Thoracic aorta (tissue), 2 donors: ENCODE results near the gene STAMBPL1. TPM values are rescaled to one million over a fixed set of nuclear protein-coding genes. Genes with fewer than 3 reads are reported as not detected.

Experiments used
- ATAC-seq: fragments of 150-250 bp; one replicate; pipeline ENCODE4 v1.8.0; 2017; ENCODE audit warnings: low read depth; ENCODE audit not compliant: insufficient number of reproducible peaks, low FRiP score
- DNase-seq: peaks from one replicate; pipeline ENCODE4 v3.0.0-alpha.2; 2020; ENCODE audit warnings: low spot score
- H3K27ac ChIP-seq, 2 donors: fragments of 200-600 bp; sonication (generic); 1 replicate in 1 of 2; 2 replicates in 1 of 2; pipeline ENCODE4 v1.5.1; 2016; ENCODE audit warnings: mild to moderate bottlenecking in 2 of 2, moderate library complexity in 2 of 2
- H3K27me3 ChIP-seq: fragments of 200-600 bp; sonication (generic); replicated peaks from 2 replicates; pipeline ENCODE4 v1.6.0; 2016; ENCODE audit warnings: mild to moderate bottlenecking; ENCODE audit not compliant: insufficient read depth
- H3K36me3 ChIP-seq: fragments of 200-600 bp; sonication (generic); one replicate; pipeline ENCODE4 v1.5.1; 2016
- H3K4me1 ChIP-seq, 2 donors: fragments of 200-600 bp; sonication (generic); 1 replicate in 1 of 2; 2 replicates in 1 of 2; pipeline versions ENCODE4 v1.5.1 to v1.6.0; 2016; ENCODE audit warnings: low read depth in 2 of 2, mild to moderate bottlenecking in 1 of 2; ENCODE audit not compliant: control insufficient read depth in 1 of 2
- H3K4me3 ChIP-seq: fragments of 200-600 bp; sonication (generic); 2 replicates; pipeline ENCODE4 v1.5.1; 2016; ENCODE audit warnings: mild to moderate bottlenecking
- H3K9me3 ChIP-seq: fragments of 200-600 bp; sonication (generic); 2 replicates; pipeline ENCODE4 v1.5.1; 2016
- total RNA-seq, 2 donors: library from RNA; depleted of rRNA; stranded (reverse); fragments of >200 nt; gene quantifications; one replicate each; pipeline versions ENCODE4 v1.1.0 to v1.2.3, GENCODE V29; 2016
- TF ChIP-seq, protein P1 (sequence below): fragments of 200-600 bp; sonication (generic); IDR thresholded peaks from one replicate; pipeline ENCODE4 v1.5.1; 2019; ENCODE audit warnings: antibody characterized with exemption

STAMBPL1 gene
- total RNA-seq, 2 donors from 2014 or later, result 2.2 to 10.0 TPM

- no peaks in the 10 kb centered on the region for H3K9me3 ChIP-seq
- DNase-seq, result no peak
- no peaks in the 10 kb centered on the region for H3K36me3 ChIP-seq
- no peaks in the 10 kb centered on the region for H3K27me3 ChIP-seq
- H3K27ac ChIP-seq, result no peak overlapping the region
- no peak overlapping the region for H3K4me3 ChIP-seq
- no peaks in the 10 kb centered on the region for H3K4me1 ChIP-seq
- TF ChIP-seq, protein P1, sequence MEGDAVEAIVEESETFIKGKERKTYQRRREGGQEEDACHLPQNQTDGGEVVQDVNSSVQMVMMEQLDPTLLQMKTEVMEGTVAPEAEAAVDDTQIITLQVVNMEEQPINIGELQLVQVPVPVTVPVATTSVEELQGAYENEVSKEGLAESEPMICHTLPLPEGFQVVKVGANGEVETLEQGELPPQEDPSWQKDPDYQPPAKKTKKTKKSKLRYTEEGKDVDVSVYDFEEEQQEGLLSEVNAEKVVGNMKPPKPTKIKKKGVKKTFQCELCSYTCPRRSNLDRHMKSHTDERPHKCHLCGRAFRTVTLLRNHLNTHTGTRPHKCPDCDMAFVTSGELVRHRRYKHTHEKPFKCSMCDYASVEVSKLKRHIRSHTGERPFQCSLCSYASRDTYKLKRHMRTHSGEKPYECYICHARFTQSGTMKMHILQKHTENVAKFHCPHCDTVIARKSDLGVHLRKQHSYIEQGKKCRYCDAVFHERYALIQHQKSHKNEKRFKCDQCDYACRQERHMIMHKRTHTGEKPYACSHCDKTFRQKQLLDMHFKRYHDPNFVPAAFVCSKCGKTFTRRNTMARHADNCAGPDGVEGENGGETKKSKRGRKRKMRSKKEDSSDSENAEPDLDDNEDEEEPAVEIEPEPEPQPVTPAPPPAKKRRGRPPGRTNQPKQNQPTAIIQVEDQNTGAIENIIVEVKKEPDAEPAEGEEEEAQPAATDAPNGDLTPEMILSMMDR, result no peak
- ATAC-seq, result no peak
Observed at GRCh38 chr10:88906921-88907320, 26.9 kb downstream of the STAMBPL1 start.

DNA sequence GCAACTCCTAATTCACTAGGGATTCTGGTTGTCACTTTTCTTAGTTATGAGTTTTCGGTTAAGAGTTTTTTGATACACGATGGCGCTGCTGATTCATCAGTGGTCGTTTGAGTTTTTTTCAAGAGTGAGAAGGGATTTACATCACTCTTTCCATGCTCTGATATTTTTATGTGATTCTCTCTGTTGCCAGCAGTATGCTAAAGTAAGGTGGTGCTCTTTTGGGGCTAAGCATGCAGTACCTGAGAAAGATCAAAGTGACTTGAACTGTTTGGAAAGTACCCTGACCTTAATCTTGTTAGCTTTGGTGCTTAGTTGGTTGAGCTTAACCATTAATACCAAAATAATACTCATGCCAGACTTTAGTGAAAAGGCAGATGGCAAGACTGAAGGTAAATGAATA is 28.1 kb downstream of the STAMBPL1 start:
- no peaks in the 10 kb centered on the region for H3K4me1 ChIP-seq
- H3K4me3 ChIP-seq, result no peak overlapping the region
- H3K9me3 ChIP-seq, result no peaks in the 10 kb centered on the region
- H3K27me3 ChIP-seq, result no peaks in the 10 kb centered on the region
- ATAC-seq (no peak), DNase-seq (no peak)
- TF ChIP-seq, protein P1, result no peak
- H3K36me3 ChIP-seq, result no peaks in the 10 kb centered on the region
- no peak overlapping the region for H3K27ac ChIP-seq

DNA sequence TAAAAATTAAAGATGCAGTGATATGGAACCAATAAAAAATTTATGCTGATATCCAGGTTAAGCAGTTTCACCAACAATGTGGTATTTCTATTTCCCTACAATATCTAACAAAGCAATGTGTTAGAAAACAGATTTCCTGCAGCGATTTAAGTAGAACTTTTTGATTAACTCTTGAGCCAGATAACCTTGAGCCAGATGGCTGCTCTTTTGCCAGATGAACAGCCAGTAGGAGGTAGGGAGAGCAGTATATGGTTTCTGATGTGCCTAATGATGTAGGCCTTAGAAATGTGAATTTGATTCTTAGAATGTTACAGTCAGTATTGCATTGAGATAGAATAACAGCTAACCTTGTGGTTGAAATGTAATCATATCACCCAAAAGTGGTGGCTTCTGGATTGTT is 31.1 kb downstream of the STAMBPL1 start:
- no peak for DNase-seq
- Histone ChIP-seq H3K27me3 (no peaks in the 10 kb centered on the region), H3K9me3 (no peaks in the 10 kb centered on the region), H3K4me1 (no peaks in the 10 kb centered on the region), H3K36me3 (no peaks in the 10 kb centered on the region), H3K4me3 (no peak overlapping the region), H3K27ac (no peak overlapping the region)
- TF ChIP-seq, protein P1, result no peak
- ATAC-seq, result no peak

DNA sequence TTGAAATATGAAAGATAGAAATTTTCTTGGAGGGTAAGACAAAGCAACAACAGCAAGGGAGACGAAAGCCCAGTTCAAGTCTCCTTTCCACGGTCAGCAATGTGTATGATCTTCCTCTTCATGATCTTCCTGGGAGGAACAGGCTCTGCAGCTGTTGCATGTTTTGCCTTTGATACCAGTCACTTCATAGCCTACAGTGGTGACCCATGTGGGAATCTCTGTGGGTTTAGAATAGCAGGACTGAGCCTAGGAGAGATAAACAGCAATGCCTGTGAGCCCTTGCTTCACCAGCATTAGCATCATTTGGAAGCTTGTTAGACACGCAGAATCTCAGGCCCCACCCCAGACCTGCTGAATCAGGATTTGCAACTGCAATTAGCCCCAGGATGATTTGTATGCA is 31.8 kb downstream of the STAMBPL1 start:
- DNase-seq (no peak), ATAC-seq (no peak)
- no peaks in the 10 kb centered on the region for H3K36me3 ChIP-seq
- no peak overlapping the region for H3K4me3 ChIP-seq
- H3K9me3 ChIP-seq, result no peaks in the 10 kb centered on the region
- no peaks in the 10 kb centered on the region for H3K4me1 ChIP-seq
- TF ChIP-seq, protein P1, result no peak
- H3K27me3 ChIP-seq, result no peaks in the 10 kb centered on the region
- no peak overlapping the region for H3K27ac ChIP-seq

- TF ChIP-seq, protein P1, result no peak
- no peak for ATAC-seq
Observed at GRCh38 chr10:88913127-88913526, 33.1 kb downstream of the STAMBPL1 start.

More at GRCh38 chr10:88913127-88913526, 33.1 kb downstream of the STAMBPL1 start:
- no peak overlapping the region for H3K4me3 ChIP-seq
- H3K27ac ChIP-seq, result no peak overlapping the region
- no peaks in the 10 kb centered on the region for H3K4me1 ChIP-seq
- no peaks in the 10 kb centered on the region for H3K36me3 ChIP-seq
- no peaks in the 10 kb centered on the region for H3K9me3 ChIP-seq
- H3K27me3 ChIP-seq, result no peaks in the 10 kb centered on the region
- no peak for DNase-seq
